UCSD-AML1 (cell line): Measurements from ENCODE around the gene B4GALT1.
A peak's percentile ranks its signal among the peaks of the same experiment; 100 is the strongest.
"Not testable (repeated sequence)": the region's sequence is repeated elsewhere in the genome, so short reads cannot be mapped to it uniquely, and the experiment has no call there.

Experiments used
- DNase-seq: peaks from one replicate; lab custom pipeline; 2025; ENCODE audit not compliant: unreplicated experiment; lab: John Stamatoyannopoulos, UW

The B4GALT1 gene

GRCh38 chr9:33104401-33104800 lies 62.7 kb downstream of the B4GALT1 start:
- no peak for DNase-seq

- no peak for DNase-seq
Observed at GRCh38 chr9:33103501-33104281, 63.4 kb downstream of the B4GALT1 start.

- DNase-seq: no peak
Observed at GRCh38 chr9:33102551-33103210, 64.5 kb downstream of the B4GALT1 start.

- DNase-seq: no peak
Observed at GRCh38 chr9:33101104-33101951, 65.8 kb downstream of the B4GALT1 start.

GRCh38 chr9:33099754-33100153 lies 67.4 kb downstream of the B4GALT1 start:
- no peak for DNase-seq

- no peak for DNase-seq
Observed at GRCh38 chr9:33097192-33097591, 69.9 kb downstream of the B4GALT1 start.

- DNase-seq: no peak
Observed at GRCh38 chr9:33092634-33093033, 74.5 kb downstream of the B4GALT1 start.

GRCh38 chr9:33085672-33086071 lies 81.5 kb downstream of the B4GALT1 start:
- not testable (repeated sequence) for DNase-seq

- no peak for DNase-seq
Observed at GRCh38 chr9:33082538-33083326, 84.4 kb downstream of the B4GALT1 start.

GRCh38 chr9:33082128-33082527 lies 85.0 kb downstream of the B4GALT1 start:
- no peak for DNase-seq

GRCh38 chr9:33081128-33081851 lies 85.8 kb downstream of the B4GALT1 start:
- peak; percentile 66 for DNase-seq

- DNase-seq: no peak
Observed at GRCh38 chr9:33080534-33080933, 86.6 kb downstream of the B4GALT1 start.

- DNase-seq: peak; percentile 97
Observed at GRCh38 chr9:33076046-33077004, 90.8 kb downstream of the B4GALT1 start, which contains the start of gene SMU1. TSS of gene SMU1 (minus strand) at chr9:33076674. CDS start at chr9:33076608, 66 bp downstream.

GRCh38 chr9:33068991-33069390 lies 98.1 kb downstream of the B4GALT1 start:
- DNase-seq: no peak

- DNase-seq: no peak
Observed at GRCh38 chr9:33065157-33066076, 101.7 kb downstream of the B4GALT1 start.
